CD14-positive monocyte (primary cell): ENCODE results near the gene SGMS1. TPM values are rescaled to one million over a fixed set of nuclear protein-coding genes. Genes with fewer than 3 reads are reported as not detected.
"Not testable (repeated sequence)": the region's sequence is repeated elsewhere in the genome, so short reads cannot be mapped to it uniquely, and the experiment has no call there.

Experiments used
- DNase-seq, 3 donors: peaks; one replicate each; pipeline ENCODE4 v3.0.0-alpha.2; 2011 to 2022
- H2AFZ ChIP-seq: 2 replicates; pipeline ENCODE4 v1.6.0; 2012; ENCODE audit warnings: mild to moderate bottlenecking, low read depth, low read length, inconsistent platforms; ENCODE audit not compliant: insufficient read depth, poor library complexity, severe bottlenecking
- H3K27ac ChIP-seq, 2 donors: 1 replicate in 1 of 2; 2 replicates in 1 of 2; pipeline ENCODE4 v1.5.1; 2012 to 2013; ENCODE audit warnings: low read length in 2 of 2, control low read depth in 1 of 2, inconsistent platforms in 1 of 2, low read depth in 1 of 2, mild to moderate bottlenecking in 1 of 2
- H3K27me3 ChIP-seq, 2 donors: one replicate each; pipeline versions ENCODE4 v1.6.0 to v1.6.1; 2011 to 2013; ENCODE audit warnings: low read length in 2 of 2; ENCODE audit not compliant: control insufficient read depth in 2 of 2, insufficient read depth in 2 of 2
- H3K36me3 ChIP-seq, 2 donors: replicated peaks in 1 of 2; 1 replicate in 1 of 2; 2 replicates in 1 of 2; pipeline versions ENCODE4 v1.5.1 to v1.6.1; 2012 to 2013; ENCODE audit warnings: low read length in 2 of 2, control low read depth in 1 of 2, inconsistent platforms in 1 of 2, mild to moderate bottlenecking in 1 of 2; ENCODE audit not compliant: insufficient read depth in 2 of 2, control insufficient read depth in 1 of 2
- H3K4me1 ChIP-seq, 2 donors: 1 replicate in 1 of 2; 2 replicates in 1 of 2; pipeline versions ENCODE4 v1.5.1 to v1.6.1; 2012 to 2013; ENCODE audit warnings: low read length in 2 of 2, control low read depth in 1 of 2, inconsistent platforms in 1 of 2, mild to moderate bottlenecking in 1 of 2, moderate library complexity in 1 of 2; ENCODE audit not compliant: insufficient read depth in 2 of 2, control insufficient read depth in 1 of 2
- H3K4me2 ChIP-seq: replicated peaks from 2 replicates; pipeline ENCODE3; 2012; ENCODE audit warnings: low read length, moderate library complexity, mild to moderate bottlenecking; ENCODE audit not compliant: poor library complexity, severe bottlenecking; ENCODE audit errors: extremely low read depth
- H3K4me3 ChIP-seq, 3 experiments: fragments of 200-600 bp in 1 of 3; sonication (generic) in 1 of 3; replicated peaks in 1 of 3; 1 replicate in 2 of 3; 2 replicates in 1 of 3; pipeline ENCODE4 v1.5.1; 2011 to 2013; ENCODE audit warnings: low read length in 3 of 3, mild to moderate bottlenecking in 3 of 3, control low read depth in 2 of 3, low read depth in 2 of 3, inconsistent platforms in 1 of 3, moderate library complexity in 1 of 3
- H3K79me2 ChIP-seq: 2 replicates; pipeline ENCODE4 v1.6.0; 2012; ENCODE audit warnings: mild to moderate bottlenecking, control low read depth, inconsistent platforms, low read length, moderate library complexity; ENCODE audit not compliant: insufficient read depth
- H3K9ac ChIP-seq: 2 replicates; pipeline ENCODE4 v1.6.0; 2017; ENCODE audit warnings: low read length, mild to moderate bottlenecking; ENCODE audit not compliant: insufficient read depth, poor library complexity, severe bottlenecking
- H3K9me3 ChIP-seq, 2 donors: replicated peaks in 1 of 2; 1 replicate in 1 of 2; 2 replicates in 1 of 2; pipeline versions ENCODE4 v1.5.1 to v1.6.1; 2012 to 2013; ENCODE audit warnings: low read length in 2 of 2, control low read depth in 1 of 2; ENCODE audit not compliant: control insufficient read depth in 1 of 2, insufficient read depth in 1 of 2
- H4K20me1 ChIP-seq: 2 replicates; pipeline ENCODE4 v1.6.0; 2012; ENCODE audit warnings: mild to moderate bottlenecking, low read length, control low read depth, moderate library complexity; ENCODE audit not compliant: insufficient read depth
- H3K27ac Mint-ChIP-seq, 7 donors: one replicate each; pipeline ENCODE4 v1.8.0; 2020; ENCODE audit warnings: mild to moderate bottlenecking in 7 of 7, mixed read lengths in 7 of 7, moderate library complexity in 6 of 7, inconsistent platforms in 2 of 7
- H3K27me3 Mint-ChIP-seq, 3 donors: one replicate each; pipeline ENCODE4 v1.8.0; 2021 to 2022; ENCODE audit warnings: low read depth in 3 of 3, mild to moderate bottlenecking in 3 of 3, mixed read lengths in 3 of 3, moderate library complexity in 3 of 3, inconsistent platforms in 1 of 3
- H3K36me3 Mint-ChIP-seq, 2 donors: one replicate each; pipeline ENCODE4 v1.8.0; 2020; ENCODE audit warnings: mixed read lengths in 2 of 2, inconsistent platforms in 1 of 2, mild to moderate bottlenecking in 1 of 2
- H3K4me1 Mint-ChIP-seq: one replicate; pipeline ENCODE4 v1.8.0; 2020; ENCODE audit warnings: mild to moderate bottlenecking, mixed read lengths
- H3K4me3 Mint-ChIP-seq, 2 donors: one replicate each; pipeline ENCODE4 v1.8.0; 2020; ENCODE audit warnings: mild to moderate bottlenecking in 2 of 2, mixed read lengths in 2 of 2, moderate library complexity in 1 of 2
- H3K9me3 Mint-ChIP-seq, 7 donors: one replicate each; pipeline ENCODE4 v1.8.0; 2020 to 2022; ENCODE audit warnings: mixed read lengths in 7 of 7, mild to moderate bottlenecking in 6 of 7, moderate library complexity in 6 of 7, inconsistent platforms in 2 of 7
- WGBS: methylation state at CpG from one replicate; pipeline ENCODE4 v1.1.5; 2013; ENCODE audit warnings: missing lambda C conversion rate; ENCODE audit not compliant: insufficient coverage; 5-methylcytosine and 5-hydroxymethylcytosine counted together
- intact Hi-C, 2 donors: fragments of 100-400 bp; cut with micrococcal nuclease; formaldehyde crosslinking; loops; one replicate each; pipeline versions ENCODE4 v1.15.0 to v1.15.1; 2023
- polyA plus RNA-seq, 3 donors: library from polyadenylated mRNA; depleted of rRNA in 1 of 3; unstranded in 2 of 3; stranded (reverse) in 1 of 3; fragments of 300-500 nt in 2 of 3; fragments of >200 nt in 1 of 3; fragmentation: Illumina TruSeq in 2 of 3; gene quantifications; 1 replicate in 2 of 3; 2 replicates in 1 of 3; pipeline ENCODE4 v1.2.3, GENCODE V29; 2012 to 2021
- TF ChIP-seq, protein P1 (sequence below): fragments of 200-600 bp; IDR thresholded peaks from one replicate; pipeline ENCODE4 v1.8.0; 2022; ENCODE audit warnings: antibody characterized with exemption, mild to moderate bottlenecking

Gene SGMS1
- polyA plus RNA-seq, 3 donors, result 19.5 to 20.6 (median 20.4) TPM

DNA sequence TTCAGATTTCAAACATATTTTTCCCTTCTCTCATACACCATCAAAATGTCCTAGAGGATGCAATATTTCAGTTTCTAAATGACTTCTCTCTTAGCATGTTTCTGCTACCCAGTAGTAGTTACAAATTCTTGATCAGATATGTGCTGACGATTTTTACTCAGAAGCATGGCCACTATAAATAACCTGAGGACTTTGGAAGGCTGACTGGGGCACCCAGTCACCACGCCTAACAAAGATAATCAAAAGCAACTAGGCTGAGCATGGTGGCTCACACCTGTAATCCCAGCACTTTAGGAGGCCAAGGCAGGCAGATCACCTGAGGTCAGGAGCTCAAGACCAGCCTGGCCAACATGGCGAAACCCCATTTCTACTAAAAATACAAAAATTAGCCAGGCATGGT, 259.0 kb downstream of the SGMS1 start:
- intact Hi-C loops, result loop anchor here in 1 of 2 donors (5.0 kb wide), 1 partner anchor 53 kb away; no protein-coding TSS in a partner anchor

DNA sequence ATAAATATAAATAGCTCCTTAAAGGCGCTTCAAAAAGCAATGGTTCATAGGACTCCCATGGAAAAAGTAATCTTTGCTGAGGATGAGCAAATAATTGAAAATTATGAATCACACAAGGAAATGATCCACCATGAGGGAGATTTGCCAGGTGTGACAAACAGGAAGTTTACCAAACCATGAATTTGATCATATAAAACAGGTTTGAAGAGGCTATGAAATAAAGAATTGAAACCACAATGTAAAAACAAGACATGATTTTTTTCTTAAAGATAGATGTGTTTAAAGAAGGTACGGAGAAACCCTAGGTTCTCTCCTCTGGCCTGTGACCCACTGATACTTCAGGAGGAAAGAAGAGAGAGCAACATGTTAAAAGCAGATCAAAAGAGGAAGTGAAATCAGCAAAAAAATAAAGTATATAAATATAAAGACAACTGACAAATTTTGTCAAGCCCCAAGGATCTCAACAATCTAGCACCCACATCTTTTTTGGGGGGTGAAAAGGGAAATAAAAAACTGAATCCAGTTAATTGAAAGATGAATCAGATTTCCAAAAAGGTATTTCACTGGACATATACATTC, 261.1 kb downstream of the SGMS1 start:
- Mint-ChIP-seq H3K27ac (peak overlapping the region; percentile 51 to 88 (median 70)), H3K4me3 (no peak overlapping the region), H3K4me1 (peaks cover 25% of the 10 kb centered on the region), H3K36me3 (peaks cover 18 to 24% of the 10 kb centered on the region in 2 donors), H3K27me3 (peaks cover 0 to 1% (median 0%) of the 10 kb centered on the region in 3 donors), H3K9me3 (peaks cover 0 to 2% (median 0%) of the 10 kb centered on the region in 7 donors)
- H3K9ac ChIP-seq, result peak overlapping the region; percentile 4
- peak; percentile 15 to 69 (median 44) for DNase-seq
- peaks cover 12 to 13% of the 10 kb centered on the region in 2 donors for H3K4me1 ChIP-seq
- peaks cover 92% of the 10 kb centered on the region for H4K20me1 ChIP-seq
- intact Hi-C loops, result no loop called here
- H3K36me3 ChIP-seq, result no peaks in the 10 kb centered on the region
- no peak overlapping the region for H3K4me3 ChIP-seq
- TF ChIP-seq, protein P1, sequence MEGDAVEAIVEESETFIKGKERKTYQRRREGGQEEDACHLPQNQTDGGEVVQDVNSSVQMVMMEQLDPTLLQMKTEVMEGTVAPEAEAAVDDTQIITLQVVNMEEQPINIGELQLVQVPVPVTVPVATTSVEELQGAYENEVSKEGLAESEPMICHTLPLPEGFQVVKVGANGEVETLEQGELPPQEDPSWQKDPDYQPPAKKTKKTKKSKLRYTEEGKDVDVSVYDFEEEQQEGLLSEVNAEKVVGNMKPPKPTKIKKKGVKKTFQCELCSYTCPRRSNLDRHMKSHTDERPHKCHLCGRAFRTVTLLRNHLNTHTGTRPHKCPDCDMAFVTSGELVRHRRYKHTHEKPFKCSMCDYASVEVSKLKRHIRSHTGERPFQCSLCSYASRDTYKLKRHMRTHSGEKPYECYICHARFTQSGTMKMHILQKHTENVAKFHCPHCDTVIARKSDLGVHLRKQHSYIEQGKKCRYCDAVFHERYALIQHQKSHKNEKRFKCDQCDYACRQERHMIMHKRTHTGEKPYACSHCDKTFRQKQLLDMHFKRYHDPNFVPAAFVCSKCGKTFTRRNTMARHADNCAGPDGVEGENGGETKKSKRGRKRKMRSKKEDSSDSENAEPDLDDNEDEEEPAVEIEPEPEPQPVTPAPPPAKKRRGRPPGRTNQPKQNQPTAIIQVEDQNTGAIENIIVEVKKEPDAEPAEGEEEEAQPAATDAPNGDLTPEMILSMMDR, result no peak
- H3K4me2 ChIP-seq, result no peak overlapping the region
- H3K79me2 ChIP-seq, result peaks cover 70% of the 10 kb centered on the region
- peak overlapping the region in 1 of 2 donors; percentile 56 for H3K27ac ChIP-seq
- H3K27me3 ChIP-seq, result no peaks in the 10 kb centered on the region
- H2AFZ ChIP-seq, result peak overlapping the region; percentile 5
- no peaks in the 10 kb centered on the region for H3K9me3 ChIP-seq
- no CpG with 5 or more reads among the region's 2 CpGs for WGBS

More for the DNA sequence above, 259.0 kb downstream of the SGMS1 start:
- peaks cover 18% of the 10 kb centered on the region for H3K4me1 Mint-ChIP-seq
- H2AFZ ChIP-seq, H3K27me3 Mint-ChIP-seq, H3K9me3 ChIP-seq, DNase-seq, H3K9ac ChIP-seq, H3K27ac ChIP-seq, H3K4me3 Mint-ChIP-seq, H3K27me3 ChIP-seq, H3K4me2 ChIP-seq, H3K4me3 ChIP-seq, H3K36me3 ChIP-seq, H3K9me3 Mint-ChIP-seq: not testable (repeated sequence)
- H3K27ac Mint-ChIP-seq, result peak overlapping the region in 2 of 7 donors; percentile 13 to 23
- Histone ChIP-seq H4K20me1 (peaks cover 89% of the 10 kb centered on the region), H3K4me1 (peaks cover 12 to 13% of the 10 kb centered on the region in 2 donors), H3K79me2 (peaks cover 72% of the 10 kb centered on the region)
- WGBS, result 100% methylated on average over 1 of the region's 3 CpGs
- H3K36me3 Mint-ChIP-seq, result peaks cover 19 to 27% of the 10 kb centered on the region in 2 donors
